DOHH2 (cell line): ENCODE results near the gene IYD.

ENCODE experiments used
- EZH2phosphoT487 ChIP-seq: fragments of 200-600 bp; sonication (generic); IDR thresholded peaks from 2 replicates; pipeline ENCODE4 v1.6.1; 2017; ENCODE audit warnings: borderline replicate concordance, mild to moderate bottlenecking, antibody characterized with exemption, low read length, moderate library complexity, mixed read lengths
- TF ChIP-seq, protein P1 (sequence below): fragments of 200-600 bp; sonication (generic); IDR thresholded peaks from one replicate; pipeline ENCODE4 v1.5.1; 2014; ENCODE audit warnings: antibody characterized with exemption, mild to moderate bottlenecking, low read depth, low read length; ENCODE audit not compliant: poor library complexity, severe bottlenecking

DNA sequence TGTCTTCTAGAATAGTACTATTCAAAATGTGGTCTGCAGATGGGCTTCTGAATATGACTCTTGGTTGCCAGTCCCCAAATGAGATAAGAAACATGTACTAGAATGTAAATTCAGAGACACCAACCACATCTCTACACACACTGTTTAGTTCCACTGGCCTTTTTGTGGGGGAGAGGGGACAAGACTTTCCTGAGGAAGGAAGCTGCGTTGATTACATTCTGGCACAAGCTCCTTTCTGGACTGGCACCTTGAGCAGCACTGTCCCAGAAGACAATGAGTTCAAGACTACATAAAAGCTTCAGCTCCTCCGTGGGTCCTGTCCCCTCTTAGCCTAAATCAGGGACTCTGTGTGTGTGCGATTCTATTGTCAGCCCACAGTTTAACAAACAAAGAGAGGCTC, 6.9 kb upstream of the IYD start:
- TF ChIP-seq, protein P1, sequence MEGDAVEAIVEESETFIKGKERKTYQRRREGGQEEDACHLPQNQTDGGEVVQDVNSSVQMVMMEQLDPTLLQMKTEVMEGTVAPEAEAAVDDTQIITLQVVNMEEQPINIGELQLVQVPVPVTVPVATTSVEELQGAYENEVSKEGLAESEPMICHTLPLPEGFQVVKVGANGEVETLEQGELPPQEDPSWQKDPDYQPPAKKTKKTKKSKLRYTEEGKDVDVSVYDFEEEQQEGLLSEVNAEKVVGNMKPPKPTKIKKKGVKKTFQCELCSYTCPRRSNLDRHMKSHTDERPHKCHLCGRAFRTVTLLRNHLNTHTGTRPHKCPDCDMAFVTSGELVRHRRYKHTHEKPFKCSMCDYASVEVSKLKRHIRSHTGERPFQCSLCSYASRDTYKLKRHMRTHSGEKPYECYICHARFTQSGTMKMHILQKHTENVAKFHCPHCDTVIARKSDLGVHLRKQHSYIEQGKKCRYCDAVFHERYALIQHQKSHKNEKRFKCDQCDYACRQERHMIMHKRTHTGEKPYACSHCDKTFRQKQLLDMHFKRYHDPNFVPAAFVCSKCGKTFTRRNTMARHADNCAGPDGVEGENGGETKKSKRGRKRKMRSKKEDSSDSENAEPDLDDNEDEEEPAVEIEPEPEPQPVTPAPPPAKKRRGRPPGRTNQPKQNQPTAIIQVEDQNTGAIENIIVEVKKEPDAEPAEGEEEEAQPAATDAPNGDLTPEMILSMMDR: no peak
- TF ChIP-seq EZH2phosphoT487: no peak
